MM.1S (cell line): ENCODE data around the gene LORICRIN.

Experiments
- DNase-seq: peaks from one replicate; pipeline ENCODE4 v3.0.0-alpha.2; 2015
- H2AFZ ChIP-seq: fragments of 300-600 bp; sonication (generic); 2 replicates; pipeline ENCODE4 v1.6.0; 2016; ENCODE audit warnings: antibody characterized with exemption, low read length
- H3F3A ChIP-seq: fragments of 300-600 bp; sonication (generic); 2 replicates; pipeline ENCODE4 v1.6.1; 2016; ENCODE audit warnings: mild to moderate bottlenecking, antibody characterized with exemption, low read length, moderate library complexity, mixed read lengths; ENCODE audit not compliant: insufficient read depth
- H3K27ac ChIP-seq: fragments of 300-600 bp; sonication (generic); 2 replicates; pipeline ENCODE4 v1.5.1; 2016; ENCODE audit warnings: mild to moderate bottlenecking, low read length
- H3K27me3 ChIP-seq: fragments of 300-600 bp; sonication (generic); replicated peaks from 2 replicates; pipeline ENCODE4 v1.6.0; 2016; ENCODE audit warnings: low read length; ENCODE audit not compliant: insufficient read depth
- H3K36me3 ChIP-seq: fragments of 300-600 bp; sonication (generic); replicated peaks from 2 replicates; pipeline ENCODE4 v1.6.1; 2016; ENCODE audit warnings: mild to moderate bottlenecking, low read length, mixed read lengths; ENCODE audit not compliant: insufficient read depth
- H3K4me1 ChIP-seq: fragments of 300-600 bp; sonication (generic); 2 replicates; pipeline ENCODE4 v1.6.1; 2016; ENCODE audit warnings: low read length, mixed read lengths
- H3K4me2 ChIP-seq: fragments of 300-600 bp; sonication (generic); 2 replicates; pipeline ENCODE4 v1.6.0; 2016; ENCODE audit warnings: low read depth, low read length
- H3K4me3 ChIP-seq: fragments of 300-600 bp; sonication (generic); 2 replicates; pipeline ENCODE4 v1.5.1; 2016; ENCODE audit warnings: low read length, mixed read lengths
- H3K79me2 ChIP-seq: fragments of 300-600 bp; sonication (generic); 2 replicates; pipeline ENCODE4 v1.6.1; 2016; ENCODE audit warnings: mixed run types, low read length, mixed read lengths
- H3K9ac ChIP-seq: fragments of 300-600 bp; sonication (generic); 2 replicates; pipeline ENCODE4 v1.6.1; 2016; ENCODE audit warnings: low read length, mixed read lengths
- H3K9me2 ChIP-seq: fragments of 300-600 bp; sonication (generic); replicated peaks from 2 replicates; pipeline ENCODE4 v1.6.1; 2016; ENCODE audit warnings: mild to moderate bottlenecking, low read length, mixed read lengths; ENCODE audit not compliant: insufficient read depth
- H3K9me3 ChIP-seq: fragments of 300-600 bp; sonication (generic); replicated peaks from 2 replicates; pipeline ENCODE4 v1.6.1; 2016; ENCODE audit warnings: mild to moderate bottlenecking, low read length, mixed read lengths; ENCODE audit not compliant: insufficient read depth
- H4K20me1 ChIP-seq: fragments of 300-600 bp; sonication (generic); 2 replicates; pipeline ENCODE4 v1.6.1; 2016; ENCODE audit warnings: mild to moderate bottlenecking, low read length, moderate library complexity, mixed read lengths; ENCODE audit not compliant: insufficient read depth
- EZH2 ChIP-seq: fragments of 300-600 bp; sonication (generic); optimal IDR thresholded peaks from 2 replicates; pipeline ENCODE3; 2017; ENCODE audit warnings: low read depth, mild to moderate bottlenecking, antibody characterized with exemption, low read length, mixed read lengths
- EZH2phosphoT487 ChIP-seq: fragments of 300-600 bp; sonication (generic); IDR thresholded peaks from 2 replicates; pipeline ENCODE4 v1.6.1; 2018; ENCODE audit warnings: antibody characterized with exemption, low read length
- TF ChIP-seq, protein P1 (sequence below): fragments of 300-600 bp; sonication (generic); IDR thresholded peaks from 2 replicates; pipeline ENCODE4 v1.5.1; 2016; ENCODE audit warnings: antibody characterized with exemption, low read length, mixed read lengths

Gene LORICRIN

DNA sequence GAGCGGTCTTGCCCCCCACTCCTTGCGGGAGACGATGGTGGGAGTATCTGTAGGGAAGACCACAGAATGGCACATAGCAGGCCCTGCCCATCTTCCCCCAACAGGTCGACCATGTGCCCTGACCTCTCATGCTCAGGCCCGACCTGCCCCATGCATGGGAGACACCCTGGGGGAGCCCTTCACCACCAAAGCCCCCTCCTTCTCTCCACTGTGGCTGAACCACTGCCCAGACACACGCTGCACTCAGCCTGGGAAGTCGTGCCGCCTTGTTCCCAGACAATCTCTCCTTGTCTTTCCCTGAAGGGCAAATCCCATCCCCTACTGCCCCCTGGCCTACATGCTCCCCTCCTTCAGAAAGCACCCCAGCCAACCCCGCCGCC is 47.7 kb downstream of the LORICRIN start:
- Histone ChIP-seq H3K9ac (no peak overlapping the region), H3K9me3 (no peaks in the 10 kb centered on the region), H3F3A (no peaks in the 10 kb centered on the region), H3K4me2 (no peak overlapping the region), H3K27ac (no peak overlapping the region), H3K4me1 (no peaks in the 10 kb centered on the region), H3K4me3 (no peak overlapping the region), H3K9me2 (no peaks in the 10 kb centered on the region), H4K20me1 (no peaks in the 10 kb centered on the region), H3K36me3 (no peaks in the 10 kb centered on the region), H3K27me3 (no peaks in the 10 kb centered on the region), H3K79me2 (no peaks in the 10 kb centered on the region), H2AFZ (no peak overlapping the region)
- DNase-seq: no peak
- TF ChIP-seq, protein P1, sequence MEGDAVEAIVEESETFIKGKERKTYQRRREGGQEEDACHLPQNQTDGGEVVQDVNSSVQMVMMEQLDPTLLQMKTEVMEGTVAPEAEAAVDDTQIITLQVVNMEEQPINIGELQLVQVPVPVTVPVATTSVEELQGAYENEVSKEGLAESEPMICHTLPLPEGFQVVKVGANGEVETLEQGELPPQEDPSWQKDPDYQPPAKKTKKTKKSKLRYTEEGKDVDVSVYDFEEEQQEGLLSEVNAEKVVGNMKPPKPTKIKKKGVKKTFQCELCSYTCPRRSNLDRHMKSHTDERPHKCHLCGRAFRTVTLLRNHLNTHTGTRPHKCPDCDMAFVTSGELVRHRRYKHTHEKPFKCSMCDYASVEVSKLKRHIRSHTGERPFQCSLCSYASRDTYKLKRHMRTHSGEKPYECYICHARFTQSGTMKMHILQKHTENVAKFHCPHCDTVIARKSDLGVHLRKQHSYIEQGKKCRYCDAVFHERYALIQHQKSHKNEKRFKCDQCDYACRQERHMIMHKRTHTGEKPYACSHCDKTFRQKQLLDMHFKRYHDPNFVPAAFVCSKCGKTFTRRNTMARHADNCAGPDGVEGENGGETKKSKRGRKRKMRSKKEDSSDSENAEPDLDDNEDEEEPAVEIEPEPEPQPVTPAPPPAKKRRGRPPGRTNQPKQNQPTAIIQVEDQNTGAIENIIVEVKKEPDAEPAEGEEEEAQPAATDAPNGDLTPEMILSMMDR: no peak
- no peak for TF ChIP-seq EZH2
- TF ChIP-seq EZH2phosphoT487: no peak

DNA sequence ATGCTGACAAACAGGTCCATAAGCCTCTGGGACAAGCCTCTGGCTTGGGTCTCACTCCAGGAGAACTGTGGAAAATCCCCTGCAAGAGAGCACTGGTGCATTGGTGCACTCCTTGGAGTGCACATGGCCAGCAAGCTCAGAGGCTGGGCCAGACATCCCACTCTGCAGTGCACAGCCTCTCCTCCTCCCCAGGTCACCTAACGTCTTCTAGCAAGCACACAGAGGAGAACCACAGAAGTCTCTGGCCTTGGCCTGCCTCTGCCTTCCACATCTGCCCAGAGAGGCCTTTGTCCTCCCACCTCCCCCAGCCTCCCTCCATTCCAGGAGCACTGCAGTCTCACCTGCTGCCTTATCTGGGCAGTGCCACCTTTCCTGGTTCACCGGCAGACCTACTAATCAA is 49.1 kb downstream of the LORICRIN start:
- Histone ChIP-seq H3K9ac (no peak overlapping the region), H3K36me3 (no peaks in the 10 kb centered on the region), H4K20me1 (no peaks in the 10 kb centered on the region), H3K27ac (no peak overlapping the region), H3K27me3 (no peaks in the 10 kb centered on the region), H3F3A (no peaks in the 10 kb centered on the region), H3K79me2 (no peaks in the 10 kb centered on the region), H3K9me2 (no peaks in the 10 kb centered on the region), H3K4me3 (no peak overlapping the region), H2AFZ (no peak overlapping the region), H3K4me1 (no peaks in the 10 kb centered on the region), H3K4me2 (no peak overlapping the region), H3K9me3 (no peaks in the 10 kb centered on the region)
- no peak for TF ChIP-seq EZH2phosphoT487
- TF ChIP-seq, protein P1: no peak
- no peak for TF ChIP-seq EZH2
- DNase-seq: no peak

DNA sequence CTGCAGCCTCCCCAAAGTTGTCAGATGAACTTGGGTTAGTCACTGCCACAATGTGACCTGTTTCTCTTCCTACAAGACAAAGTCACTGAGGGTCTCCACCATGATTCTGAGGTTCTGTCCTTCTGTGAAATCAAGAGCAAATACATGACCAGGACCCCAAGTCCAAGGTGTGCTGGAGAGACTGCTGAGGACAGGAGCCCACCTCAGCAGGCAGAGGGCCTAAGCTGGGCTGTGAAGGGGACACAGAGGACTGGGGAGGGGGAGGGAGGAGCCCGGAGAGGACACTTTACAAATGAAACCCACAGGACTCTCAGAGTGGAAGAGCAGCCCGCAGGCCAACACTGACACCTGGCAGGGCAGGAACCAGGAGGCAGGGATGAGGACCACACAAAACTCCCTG is 50.0 kb downstream of the LORICRIN start:
- Histone ChIP-seq H2AFZ (no peak overlapping the region), H3K4me2 (no peak overlapping the region), H3K79me2 (no peaks in the 10 kb centered on the region), H3K27me3 (no peaks in the 10 kb centered on the region), H3K27ac (no peak overlapping the region), H3K4me3 (no peak overlapping the region), H3F3A (no peaks in the 10 kb centered on the region), H3K9ac (no peak overlapping the region), H3K36me3 (no peaks in the 10 kb centered on the region), H4K20me1 (no peaks in the 10 kb centered on the region), H3K9me3 (no peaks in the 10 kb centered on the region), H3K4me1 (no peaks in the 10 kb centered on the region), H3K9me2 (no peaks in the 10 kb centered on the region)
- TF ChIP-seq EZH2phosphoT487 (no peak), EZH2 (no peak)
- TF ChIP-seq, protein P1: no peak
- DNase-seq: no peak

DNA sequence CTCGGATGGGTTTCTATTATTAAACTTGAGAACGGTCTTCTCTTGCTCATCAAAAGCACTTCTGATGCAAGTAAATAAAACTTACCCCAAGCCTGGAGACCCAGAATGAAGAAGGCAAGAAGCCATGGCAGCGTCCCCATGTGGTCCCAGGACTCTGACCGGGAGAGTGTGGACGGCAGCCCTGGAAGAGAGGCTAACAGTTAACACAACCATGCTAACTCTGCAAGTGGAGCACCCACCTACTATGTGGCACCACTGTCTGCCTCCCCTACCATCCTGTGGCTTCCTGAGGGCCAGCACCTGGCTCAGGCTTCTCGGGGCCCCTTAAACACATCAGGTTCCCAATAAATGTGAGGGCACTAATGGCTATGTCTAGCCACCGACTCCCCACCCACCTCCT is 51.0 kb downstream of the LORICRIN start:
- TF ChIP-seq, protein P1: no peak
- TF ChIP-seq EZH2phosphoT487 (no peak), EZH2 (no peak)
- Histone ChIP-seq H3K36me3 (no peaks in the 10 kb centered on the region), H3K27me3 (no peaks in the 10 kb centered on the region), H3K4me1 (no peaks in the 10 kb centered on the region), H2AFZ (no peak overlapping the region), H4K20me1 (no peaks in the 10 kb centered on the region), H3K79me2 (no peaks in the 10 kb centered on the region), H3K27ac (no peak overlapping the region), H3K4me2 (no peak overlapping the region), H3K9me3 (no peaks in the 10 kb centered on the region), H3K9ac (no peak overlapping the region), H3F3A (no peaks in the 10 kb centered on the region), H3K9me2 (no peaks in the 10 kb centered on the region), H3K4me3 (no peak overlapping the region)
- DNase-seq: no peak
